MG63 (cell line): ENCODE measurements around the gene HTR3D. TPM values are rescaled to one million over a fixed set of nuclear protein-coding genes. Genes with fewer than 3 reads are reported as not detected.
"Not testable (repeated sequence)": the region's sequence is repeated elsewhere in the genome, so short reads cannot be mapped to it uniquely, and the experiment has no call there.

Experiments used
- DNase-seq: peaks from one replicate; pipeline ENCODE4 v3.0.0-alpha.2; 2020
- H3K27me3 ChIP-seq: fragments of 250-450 bp; sonication (Bioruptor Pico); 2 replicates; pipeline ENCODE4 v1.5.1; 2020; ENCODE audit warnings: mild to moderate bottlenecking, moderate library complexity
- H3K36me3 ChIP-seq: fragments of 250-450 bp; sonication (Bioruptor Pico); 2 replicates; pipeline ENCODE4 v1.5.1; 2020; ENCODE audit warnings: mild to moderate bottlenecking, moderate library complexity
- H3K4me3 ChIP-seq: fragments of 250-450 bp; sonication (Bioruptor Pico); 2 replicates; pipeline ENCODE4 v1.5.1; 2020; ENCODE audit warnings: mild to moderate bottlenecking, moderate library complexity
- H3K9me3 ChIP-seq: fragments of 250-450 bp; sonication (Bioruptor Pico); 2 replicates; pipeline ENCODE4 v1.5.1; 2020; ENCODE audit warnings: mild to moderate bottlenecking, moderate library complexity
- total RNA-seq: library from RNA; depleted of rRNA; stranded (reverse); fragments of >200 nt; shearing (Covaris generic); gene quantifications from 2 replicates; pipeline ENCODE4 v1.2.3, GENCODE V29; 2014; ENCODE audit warnings: low replicate concordance; rRNA removed

Gene HTR3D
- total RNA-seq = not detected in 2 replicates

- H3K36me3 ChIP-seq = no peaks in the 10 kb centered on the region
- DNase-seq = no peak
- no peaks in the 10 kb centered on the region for H3K9me3 ChIP-seq
- H3K4me3 ChIP-seq = no peak within 1 kb of the TSS
- H3K27me3 ChIP-seq = peaks cover 23% of the 10 kb centered on the region
Observed at GRCh38 chr3:184031187-184031792, at the start of gene HTR3D. TSS of gene HTR3D (plus strand) at chr3:184031742. CDS start at chr3:184031742, 0 bp downstream.

- no peaks in the 10 kb centered on the region for H3K27me3 ChIP-seq
- no peaks in the 10 kb centered on the region for H3K9me3 ChIP-seq
- H3K4me3 ChIP-seq = no peak overlapping the region
- peaks cover 26% of the 10 kb centered on the region for H3K36me3 ChIP-seq
- DNase-seq = no peak
Observed at GRCh38 chr3:183981990-183982644, 49.4 kb upstream of the HTR3D start.

- H3K36me3 ChIP-seq = peaks cover 32% of the 10 kb centered on the region
- H3K9me3 ChIP-seq = no peaks in the 10 kb centered on the region
- no peaks in the 10 kb centered on the region for H3K27me3 ChIP-seq
- no peak overlapping the region for H3K4me3 ChIP-seq
- no peak for DNase-seq
Observed at GRCh38 chr3:183984127-183984740, 47.3 kb upstream of the HTR3D start.

GRCh38 chr3:183984749-183985729 lies 46.5 kb upstream of the HTR3D start:
- no peak for DNase-seq
- H3K4me3 ChIP-seq = no peak overlapping the region
- H3K9me3 ChIP-seq = no peaks in the 10 kb centered on the region
- peaks cover 31% of the 10 kb centered on the region for H3K36me3 ChIP-seq
- H3K27me3 ChIP-seq = no peaks in the 10 kb centered on the region

GRCh38 chr3:183987000-183987600 lies 44.4 kb upstream of the HTR3D start:
- peaks cover 29% of the 10 kb centered on the region for H3K36me3 ChIP-seq
- no peaks in the 10 kb centered on the region for H3K27me3 ChIP-seq
- H3K9me3 ChIP-seq = no peaks in the 10 kb centered on the region
- H3K4me3 ChIP-seq = no peak overlapping the region
- no peak for DNase-seq

- no peaks in the 10 kb centered on the region for H3K27me3 ChIP-seq
- DNase-seq = no peak
- H3K4me3 ChIP-seq = no peak overlapping the region
- H3K9me3 ChIP-seq = no peaks in the 10 kb centered on the region
- peaks cover 29% of the 10 kb centered on the region for H3K36me3 ChIP-seq
Observed at GRCh38 chr3:183988216-183988790, 43.2 kb upstream of the HTR3D start.

GRCh38 chr3:183991403-183991802 lies 40.1 kb upstream of the HTR3D start:
- DNase-seq = no peak
- H3K4me3 ChIP-seq = no peak overlapping the region
- H3K9me3 ChIP-seq = no peaks in the 10 kb centered on the region
- no peaks in the 10 kb centered on the region for H3K27me3 ChIP-seq
- H3K36me3 ChIP-seq = peaks cover 16% of the 10 kb centered on the region

GRCh38 chr3:184001761-184002160 lies 29.8 kb upstream of the HTR3D start:
- Histone ChIP-seq H3K27me3 (no peaks in the 10 kb centered on the region), H3K4me3 (no peak overlapping the region), H3K36me3 (peaks cover 4% of the 10 kb centered on the region; the same call in 1 of the 2 replicates), H3K9me3 (no peaks in the 10 kb centered on the region)
- DNase-seq = no peak

GRCh38 chr3:184002469-184002868 lies 29.1 kb upstream of the HTR3D start:
- Histone ChIP-seq H3K36me3 (peaks cover 4% of the 10 kb centered on the region; the same call in 1 of the 2 replicates), H3K9me3 (no peaks in the 10 kb centered on the region), H3K4me3 (no peak overlapping the region), H3K27me3 (no peaks in the 10 kb centered on the region)
- no peak for DNase-seq

- Histone ChIP-seq H3K4me3 (no peak overlapping the region), H3K9me3 (no peaks in the 10 kb centered on the region), H3K36me3 (peaks cover 4% of the 10 kb centered on the region; the same call in 1 of the 2 replicates), H3K27me3 (no peaks in the 10 kb centered on the region)
- DNase-seq = no peak
Observed at GRCh38 chr3:184003187-184003967, 28.2 kb upstream of the HTR3D start.

GRCh38 chr3:184004476-184004875 lies 27.1 kb upstream of the HTR3D start:
- no peak overlapping the region for H3K4me3 ChIP-seq
- no peaks in the 10 kb centered on the region for H3K27me3 ChIP-seq
- DNase-seq = no peak
- no peaks in the 10 kb centered on the region for H3K9me3 ChIP-seq
- peaks cover 8% of the 10 kb centered on the region; the same call in 1 of the 2 replicates for H3K36me3 ChIP-seq

- H3K27me3 ChIP-seq = no peaks in the 10 kb centered on the region
- H3K4me3 ChIP-seq = no peak overlapping the region
- peaks cover 5% of the 10 kb centered on the region; the same call in 1 of the 2 replicates for H3K36me3 ChIP-seq
- no peak for DNase-seq
- H3K9me3 ChIP-seq = no peaks in the 10 kb centered on the region
Observed at GRCh38 chr3:184005941-184006507, 25.5 kb upstream of the HTR3D start.

GRCh38 chr3:184007143-184007813 lies 24.3 kb upstream of the HTR3D start:
- H3K4me3 ChIP-seq, H3K27me3 ChIP-seq, DNase-seq, H3K9me3 ChIP-seq: not testable (repeated sequence)
- H3K36me3 ChIP-seq = peaks cover 15% of the 10 kb centered on the region

GRCh38 chr3:184008161-184008560 lies 23.4 kb upstream of the HTR3D start:
- Histone ChIP-seq H3K4me3 (no peak overlapping the region), H3K9me3 (no peaks in the 10 kb centered on the region), H3K36me3 (peaks cover 20% of the 10 kb centered on the region), H3K27me3 (no peaks in the 10 kb centered on the region)
- no peak for DNase-seq
